Endothelial cell of umbilical vein (primary cell): ENCODE measurements around the gene MYZAP. TPM values are rescaled to one million over a fixed set of nuclear protein-coding genes. Genes with fewer than 3 reads are reported as not detected.

Experiments
- BruUV-seq: library from RNA; stranded (reverse); fragments of 400-500 nt; replicated peaks from 2 replicates; lab custom pipeline; 2021; lab: Mats Ljungman, UMichigan
- CTCF ChIA-PET: fragments of 300-600, 350-600 bp; sonication (Branson Sonifier 250); formaldehyde crosslinking; loops from one replicate; lab custom pipeline; 2021; ENCODE audit warnings: antibody characterized with exemption, inconsistent platforms; lab: Charles Lee
- POLR2A ChIA-PET: fragments of 300-600, 350-600 bp; sonication (Branson Sonifier 250); formaldehyde crosslinking; loops from one replicate; lab custom pipeline; 2021; ENCODE audit warnings: antibody characterized with exemption, inconsistent platforms; lab: Charles Lee
- DNase-seq: peaks from one replicate; pipeline ENCODE4 v3.0.0-alpha.2; 2011; ENCODE audit warnings: low read depth, low spot score
- FAIRE-seq: peaks from 2 replicates; lab custom pipeline; 2011; peaks lifted over from hg19 to GRCh38; lab: Jason Lieb, UNC
- H2AFZ ChIP-seq: 2 replicates; pipeline ENCODE4 v1.6.0; 2012; ENCODE audit warnings: low read depth, low read length, control low read depth, inconsistent platforms
- H3K27ac ChIP-seq: 2 replicates; pipeline ENCODE4 v1.5.1; 2011; ENCODE audit warnings: low read depth, mild to moderate bottlenecking, control low read depth, low read length, moderate library complexity; ENCODE audit not compliant: insufficient read depth
- H3K27me3 ChIP-seq, 2 experiments: 2 replicates each; pipeline versions ENCODE4 v1.6.0 to v1.6.1; 2011; ENCODE audit warnings: low read length in 2 of 2, mixed read lengths in 1 of 2; ENCODE audit not compliant: control insufficient read depth in 2 of 2, insufficient read depth in 2 of 2
- H3K36me3 ChIP-seq, 2 experiments: 2 replicates in 1 of 2; 3 replicates in 1 of 2; pipeline ENCODE4 v1.5.1; 2011; ENCODE audit warnings: low read length in 2 of 2, mild to moderate bottlenecking in 1 of 2, moderate library complexity in 1 of 2; ENCODE audit not compliant: control insufficient read depth in 2 of 2, insufficient read depth in 2 of 2; ENCODE audit errors: extremely low read depth in 1 of 2
- H3K4me1 ChIP-seq: 3 replicates; pipeline ENCODE4 v1.5.1; 2011; ENCODE audit warnings: mild to moderate bottlenecking, low read length; ENCODE audit not compliant: control insufficient read depth, insufficient read depth; ENCODE audit errors: extremely low read depth
- H3K4me2 ChIP-seq: 2 replicates; pipeline ENCODE4 v1.6.1; 2011; ENCODE audit warnings: low read length, control low read depth, mixed read lengths; ENCODE audit not compliant: insufficient read depth
- H3K4me3 ChIP-seq, 3 experiments: fragments of 200-600 bp in 1 of 3; sonication (generic), shearing (Covaris generic) in 1 of 3; replicated peaks in 1 of 3; 2 replicates each; pipeline ENCODE4 v1.5.1; 2011 to 2016; ENCODE audit warnings: control low read depth in 3 of 3, low read length in 3 of 3, mild to moderate bottlenecking in 2 of 3, inconsistent platforms in 1 of 3, low read depth in 1 of 3, moderate library complexity in 1 of 3; ENCODE audit not compliant: insufficient read depth in 1 of 3
- H3K79me2 ChIP-seq: 2 replicates; pipeline ENCODE4 v1.6.0; 2012; ENCODE audit warnings: low read length, inconsistent platforms; ENCODE audit not compliant: control insufficient read depth, insufficient read depth
- H3K9ac ChIP-seq: replicated peaks from 2 replicates; pipeline ENCODE3; 2011; ENCODE audit warnings: low read length, control low read depth; ENCODE audit not compliant: insufficient read depth; ENCODE audit errors: extremely low read depth
- H3K9me1 ChIP-seq: replicated peaks from 3 replicates; pipeline ENCODE4 v1.6.0; 2011; ENCODE audit warnings: mild to moderate bottlenecking, low read length; ENCODE audit not compliant: control insufficient read depth, insufficient read depth; ENCODE audit errors: extremely low read depth
- H3K9me3 ChIP-seq: replicated peaks from 2 replicates; pipeline ENCODE4 v1.5.1; 2012; ENCODE audit warnings: low read length, inconsistent platforms; ENCODE audit not compliant: control insufficient read depth, insufficient read depth
- H4K20me1 ChIP-seq: replicated peaks from 2 replicates; pipeline ENCODE3; 2011; ENCODE audit warnings: mild to moderate bottlenecking, low read length; ENCODE audit not compliant: control insufficient read depth, insufficient read depth; ENCODE audit errors: extremely low read depth
- CTCF ChIP-seq, 2 donors: IDR thresholded peaks; 1 replicate in 1 of 2; 2 replicates in 1 of 2; pipeline ENCODE4 v1.5.1; 2011; ENCODE audit warnings: low read length in 2 of 2, mild to moderate bottlenecking in 2 of 2, moderate library complexity in 2 of 2, control low read depth in 1 of 2, inconsistent platforms in 1 of 2, low read depth in 1 of 2; ENCODE audit not compliant: insufficient read depth in 1 of 2; ENCODE audit errors: extremely low read depth in 1 of 2
- EZH2 ChIP-seq: IDR thresholded peaks from 2 replicates; pipeline ENCODE4 v1.6.1; 2012; ENCODE audit warnings: borderline replicate concordance, low read depth, mild to moderate bottlenecking, moderate library complexity, low read length, inconsistent platforms; ENCODE audit not compliant: severe bottlenecking
- FOS ChIP-seq: IDR thresholded peaks from 2 replicates; pipeline ENCODE4 v1.6.1; 2011; ENCODE audit warnings: mild to moderate bottlenecking, low read length, moderate library complexity, borderline replicate concordance; ENCODE audit not compliant: insufficient read depth
- GATA2 ChIP-seq: IDR thresholded peaks from 2 replicates; pipeline ENCODE4 v1.7.0; 2011; ENCODE audit warnings: low read depth, mild to moderate bottlenecking, moderate library complexity, mixed read lengths, low read length; ENCODE audit not compliant: insufficient read length, insufficient read depth
- JUN ChIP-seq: IDR thresholded peaks from 2 replicates; pipeline ENCODE4 v1.6.1; 2011; ENCODE audit warnings: borderline replicate concordance, low read depth; ENCODE audit not compliant: insufficient read length, insufficient read depth
- MYC ChIP-seq: IDR thresholded peaks from one replicate; pipeline ENCODE4 v1.6.1; 2011; ENCODE audit warnings: mild to moderate bottlenecking, low read depth, low read length
- POLR2A ChIP-seq: IDR thresholded peaks from 2 replicates; pipeline ENCODE4 v1.6.1; 2012; ENCODE audit warnings: low read depth, mild to moderate bottlenecking, control low read depth, low read length
- POLR2AphosphoS5 ChIP-seq: IDR thresholded peaks from 2 replicates; pipeline ENCODE4 v1.6.1; 2012; ENCODE audit warnings: low read depth, mild to moderate bottlenecking, control low read depth, low read length, moderate library complexity; ENCODE audit not compliant: insufficient read depth
- dilution Hi-C: fragments of 300-500 bp; cut with MboI; formaldehyde crosslinking; loops from one replicate; pipeline ENCODE4 v1.15.0; 2019; ENCODE audit warnings: low sequenced_read_pairs; ENCODE audit not compliant: extremely low pct_ligation_motif_present
- intact Hi-C: fragments of 100-400 bp; cut with micrococcal nuclease; formaldehyde crosslinking; loops from one replicate; pipeline ENCODE4 v1.10.0; 2022
- polyA plus RNA-seq, 4 experiments: library from polyadenylated mRNA; depleted of rRNA in 3 of 4; stranded (reverse) in 3 of 4; unstranded in 1 of 4; fragments of >200 nt; gene quantifications; 2 replicates each; pipeline versions ENCODE4 v1.2.1 to v1.2.3, GENCODE V29; 2011 to 2012; ENCODE audit warnings: missing spikeins in 1 of 4
- total RNA-seq: library from RNA; stranded (reverse); gene quantifications from 2 replicates; pipeline ENCODE4 v1.2.3, GENCODE V29; 2021
- TF ChIP-seq, protein P1 (sequence below): IDR thresholded peaks from 2 replicates; pipeline ENCODE4 v1.6.1; 2011; ENCODE audit not compliant: insufficient read depth, insufficient read length

MYZAP gene
- total and polyA plus RNA-seq, 2 donors (not counting 3 experiments of a cell fraction or from before 2014, with no cell fraction given): 6.3 to 8.1 TPM

DNA sequence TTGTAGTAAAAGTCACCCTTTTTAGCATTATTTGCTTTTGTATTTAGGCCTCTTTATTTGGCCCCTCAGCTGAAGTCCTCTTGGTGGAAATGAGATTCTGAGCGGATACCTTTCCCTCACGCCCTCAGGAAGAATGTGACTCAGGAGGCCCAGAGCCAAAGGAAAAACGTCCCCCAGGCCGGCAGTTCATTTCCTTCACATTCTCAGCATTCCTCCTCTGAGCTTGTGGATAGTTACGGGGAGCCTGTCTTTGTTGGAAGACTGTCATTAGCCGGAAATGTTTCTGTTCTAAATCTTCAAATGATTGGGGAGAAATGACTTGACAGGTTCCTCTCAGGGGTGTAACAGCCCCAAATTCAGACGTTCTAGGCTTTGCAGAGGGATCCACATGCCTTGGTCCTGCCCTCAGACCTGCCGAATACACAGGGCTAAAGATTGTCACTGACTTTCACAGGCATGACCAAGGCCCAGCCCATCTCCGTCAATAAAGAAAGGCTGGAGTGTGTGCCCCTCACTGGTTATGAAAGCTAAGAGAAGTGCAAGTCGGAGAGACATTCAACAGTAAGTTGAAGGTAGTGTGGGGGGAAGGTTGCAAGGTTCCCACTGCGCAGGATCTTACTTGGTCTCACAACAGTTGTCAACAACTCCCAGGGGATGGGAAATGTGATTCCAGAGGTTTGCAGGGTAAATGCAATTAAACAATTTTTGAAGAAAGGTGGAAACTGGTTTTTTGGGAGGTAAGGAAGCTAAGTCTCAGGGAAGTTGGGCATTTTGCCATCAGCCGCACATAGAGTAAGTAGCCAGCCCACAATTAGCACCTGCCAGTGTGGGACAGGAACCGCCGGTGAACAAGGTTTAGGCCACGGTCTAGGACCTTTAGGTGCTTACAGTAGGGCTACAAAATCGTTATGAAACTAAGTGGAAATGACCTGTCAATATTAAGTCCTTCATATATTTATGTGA lies 39.7 kb upstream of the MYZAP start:
- no peak overlapping the region for H2AFZ ChIP-seq
- H3K9me3 ChIP-seq: no peaks in the 10 kb centered on the region
- H3K4me2 ChIP-seq: peak overlapping the region; percentile 52
- FAIRE-seq (peak; percentile 98), DNase-seq (peak; percentile 88)
- H3K27me3 ChIP-seq: no peaks in the 10 kb centered on the region
- H3K9ac ChIP-seq: peak overlapping the region; percentile 77
- no peaks in the 10 kb centered on the region for H3K79me2 ChIP-seq
- TSS peak; percentile 2 for BruUV-seq
- POLR2A ChIA-PET: interaction anchor here (0.8 to 1.2 kb wide), 2 partner anchors 10 to 24 kb away, joined by 3 to 4 read pairs; no protein-coding TSS in a partner anchor
- TF ChIP-seq POLR2AphosphoS5 (peak; percentile 85), MYC (no peak), JUN (peak; percentile 85), POLR2A (peak; percentile 11), EZH2 (no peak), CTCF (IDR thresholded peaks at IDR 0.05; ENCODE audit: extremely low read depth in 1 of 2, insufficient read depth in 1 of 2, low read depth in 1 of 2, low read length in 2 of 2) (no peak), GATA2 (peak; percentile 68), FOS (peak; percentile 87)
- TF ChIP-seq, protein P1, sequence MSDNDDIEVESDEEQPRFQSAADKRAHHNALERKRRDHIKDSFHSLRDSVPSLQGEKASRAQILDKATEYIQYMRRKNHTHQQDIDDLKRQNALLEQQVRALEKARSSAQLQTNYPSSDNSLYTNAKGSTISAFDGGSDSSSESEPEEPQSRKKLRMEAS: no peak
- no peaks in the 10 kb centered on the region for H3K36me3 ChIP-seq
- peak overlapping the region; percentile 94 for H3K27ac ChIP-seq
- H4K20me1 ChIP-seq: no peaks in the 10 kb centered on the region
- dilution Hi-C loops (no loop called here), intact Hi-C loops (loop anchor here (1.0 kb wide), 2 partner anchors 9 to 214 kb away; no protein-coding TSS in a partner anchor)
- peaks cover 61% of the 10 kb centered on the region for H3K4me1 ChIP-seq
- CTCF ChIA-PET: interaction anchor here (0.8 to 5.8 kb wide), 8 partner anchors 8 to 211 kb away, joined by 3 to 72 read pairs (median 6); no protein-coding TSS in a partner anchor
- H3K9me1 ChIP-seq: no peaks in the 10 kb centered on the region
- peak overlapping the region in 1 of 3 experiments; percentile 0 for H3K4me3 ChIP-seq
